ENCODE results near the gene TSSK3. TPM values are rescaled to one million over a fixed set of nuclear protein-coding genes. Genes with fewer than 3 reads are reported as not detected.

The TSSK3 gene
- total and polyA plus RNA-seq, 2 donors, result 0.73 to 0.79 TPM

GRCh38 chr1:32406629-32407111 is 44.3 kb downstream of the TSSK3 start:
- DNase-seq (ENCODE audit: extremely low spot score), result no peak
- no peaks in the 10 kb centered on the region for H3K4me1 ChIP-seq (ENCODE audit: insufficient read depth)
- no peak overlapping the region for H3K27ac ChIP-seq (ENCODE audit: low read depth)
- no peaks in the 10 kb centered on the region for H3K36me3 ChIP-seq (ENCODE audit: insufficient read depth)
- no peak overlapping the region for H3K4me3 ChIP-seq (ENCODE audit: low read depth, low read length)
- WGBS, result 89% methylated on average over 4 of the region's 4 CpGs

- Histone ChIP-seq H3K36me3 (ENCODE audit: insufficient read depth) (no peaks in the 10 kb centered on the region), H3K27ac (ENCODE audit: low read depth) (no peak overlapping the region), H3K4me1 (ENCODE audit: insufficient read depth) (no peaks in the 10 kb centered on the region), H3K4me3 (ENCODE audit: low read depth, low read length) (no peak overlapping the region)
- no peak for DNase-seq (ENCODE audit: extremely low spot score)
These were observed 48.9 kb downstream of the TSSK3 start for GRCh38 chr1:32411261-32411660.

GRCh38 chr1:32413507-32414185 is 51.3 kb downstream of the TSSK3 start:
- no peaks in the 10 kb centered on the region for H3K4me1 ChIP-seq (ENCODE audit: insufficient read depth)
- DNase-seq (ENCODE audit: extremely low spot score), result no peak
- H3K36me3 ChIP-seq (ENCODE audit: insufficient read depth), result no peaks in the 10 kb centered on the region
- 65% methylated on average over 10 of the region's 10 CpGs for WGBS
- no peak overlapping the region for H3K4me3 ChIP-seq (ENCODE audit: low read depth, low read length)
- H3K27ac ChIP-seq (ENCODE audit: low read depth), result no peak overlapping the region

Other genes starting within 250 kb of the TSSK3 start
- 42.8 TPM for gene TXLNA, start 182.9 kb upstream of the TSSK3 start, total RNA-seq
- 33.0 TPM for gene TXLNA, start 182.9 kb upstream of the TSSK3 start, polyA plus RNA-seq
- 17.3 TPM for gene CCDC28B, start 161.9 kb upstream of the TSSK3 start, total RNA-seq
- gene CCDC28B, start 161.9 kb upstream of the TSSK3 start, polyA plus RNA-seq, result 16.4 TPM
- gene IQCC, start 156.9 kb upstream of the TSSK3 start, total RNA-seq, result 3.2 TPM
- 1.8 TPM for gene IQCC, start 156.9 kb upstream of the TSSK3 start, polyA plus RNA-seq
- not detected for gene DCDC2B, start 153.4 kb upstream of the TSSK3 start, total RNA-seq
- not detected for gene DCDC2B, start 153.4 kb upstream of the TSSK3 start, polyA plus RNA-seq
- 16.1 TPM for gene TMEM234, start 140.2 kb upstream of the TSSK3 start, total RNA-seq
- 12.5 TPM for gene TMEM234, start 140.2 kb upstream of the TSSK3 start, polyA plus RNA-seq
- 102 TPM for gene EIF3I, start 140.1 kb upstream of the TSSK3 start, total RNA-seq
- 177 TPM for gene EIF3I, start 140.1 kb upstream of the TSSK3 start, polyA plus RNA-seq
- 2.5 TPM for gene FAM167B, start 115.3 kb upstream of the TSSK3 start, total RNA-seq
- gene FAM167B, start 115.3 kb upstream of the TSSK3 start, polyA plus RNA-seq, result 8.2 TPM
- 0.90 TPM for gene LCK, start 111.3 kb upstream of the TSSK3 start, total RNA-seq
- 2.1 TPM for gene LCK, start 111.3 kb upstream of the TSSK3 start, polyA plus RNA-seq
- 59.7 TPM for gene HDAC1, start 70.5 kb upstream of the TSSK3 start, total RNA-seq
- gene HDAC1, start 70.5 kb upstream of the TSSK3 start, polyA plus RNA-seq, result 73.6 TPM
- gene MARCKSL1, start 26.3 kb upstream of the TSSK3 start, total RNA-seq, result 27.9 TPM
- gene MARCKSL1, start 26.3 kb upstream of the TSSK3 start, polyA plus RNA-seq, result 28.5 TPM
- 3.2 TPM for gene FAM229A, start 54 bp upstream of the TSSK3 start, total RNA-seq
- 7.3 TPM for gene FAM229A, start 54 bp upstream of the TSSK3 start, polyA plus RNA-seq
- 53.3 TPM for gene BSDC1, start 31.9 kb downstream of the TSSK3 start, total RNA-seq
- gene BSDC1, start 31.9 kb downstream of the TSSK3 start, polyA plus RNA-seq, result 50.4 TPM
- 0.79 TPM for gene ZBTB8B, start 102.5 kb downstream of the TSSK3 start, total RNA-seq
- gene ZBTB8B, start 102.5 kb downstream of the TSSK3 start, polyA plus RNA-seq, result 0.04 TPM
- gene ZBTB8A, start 176.9 kb downstream of the TSSK3 start, total RNA-seq, result 30.1 TPM
- gene ZBTB8A, start 176.9 kb downstream of the TSSK3 start, polyA plus RNA-seq, result 7.4 TPM

Measured in urinary bladder (tissue), 4 donors.